BLaER1 (cell line): Measurements from ENCODE around the gene ABHD12.

Experiments
- H3K27ac ChIP-seq: shearing (Covaris generic); formaldehyde crosslinking; 2 replicates; pipeline ENCODE4 v1.8.1; 2022
- H3K27me3 ChIP-seq: shearing (Covaris generic); formaldehyde crosslinking; 2 replicates; pipeline ENCODE4 v1.8.1; 2022
- H3K36me3 ChIP-seq: shearing (Covaris generic); formaldehyde crosslinking; 2 replicates; pipeline ENCODE4 v1.8.1; 2022
- H3K4me1 ChIP-seq: shearing (Covaris generic); formaldehyde crosslinking; 2 replicates; pipeline ENCODE4 v1.8.1; 2022
- H3K4me2 ChIP-seq: shearing (Covaris generic); formaldehyde crosslinking; 2 replicates; pipeline ENCODE4 v1.8.1; 2022
- H3K4me3 ChIP-seq: shearing (Covaris generic); formaldehyde crosslinking; 2 replicates; pipeline ENCODE4 v1.8.1; 2022
- H3K9ac ChIP-seq: shearing (Covaris generic); formaldehyde crosslinking; 2 replicates; pipeline ENCODE4 v1.8.1; 2022
- H3K9me3 ChIP-seq: shearing (Covaris generic); formaldehyde crosslinking; 2 replicates; pipeline ENCODE4 v1.8.1; 2022
- H4K20me1 ChIP-seq: shearing (Covaris generic); formaldehyde crosslinking; 2 replicates; pipeline ENCODE4 v1.8.1; 2022
- Cebpa-rat ChIP-seq: shearing (Covaris generic); IDR thresholded peaks from 2 replicates; pipeline ENCODE4 v1.8.1; 2022

Gene ABHD12

GRCh38 chr20:25294459-25295385 lies 95.9 kb downstream of the ABHD12 start:
- Histone ChIP-seq H3K4me1 (peaks cover 13% of the 10 kb centered on the region; the same call in 1 of the 2 replicates), H3K4me2 (no peak overlapping the region), H3K9me3 (no peaks in the 10 kb centered on the region), H3K36me3 (peaks cover 88% of the 10 kb centered on the region), H3K27me3 (no peaks in the 10 kb centered on the region), H3K9ac (no peak overlapping the region), H3K27ac (no peak overlapping the region), H3K4me3 (no peak overlapping the region), H4K20me1 (peaks cover 18% of the 10 kb centered on the region; the same call in 1 of the 2 replicates)
- TF ChIP-seq Cebpa-rat: no peak

GRCh38 chr20:25293910-25294458 lies 96.7 kb downstream of the ABHD12 start:
- Histone ChIP-seq H3K27me3 (no peaks in the 10 kb centered on the region), H4K20me1 (peaks cover 19% of the 10 kb centered on the region; the same call in 1 of the 2 replicates), H3K9me3 (no peaks in the 10 kb centered on the region), H3K27ac (no peak overlapping the region), H3K4me1 (peaks cover 15% of the 10 kb centered on the region; the same call in 1 of the 2 replicates), H3K9ac (no peak overlapping the region), H3K4me2 (no peak overlapping the region), H3K4me3 (no peak overlapping the region), H3K36me3 (peaks cover 88% of the 10 kb centered on the region)
- no peak for TF ChIP-seq Cebpa-rat

GRCh38 chr20:25293507-25293906 lies 97.1 kb downstream of the ABHD12 start:
- TF ChIP-seq Cebpa-rat: no peak
- Histone ChIP-seq H3K9me3 (no peaks in the 10 kb centered on the region), H4K20me1 (peaks cover 22% of the 10 kb centered on the region; the same call in 1 of the 2 replicates), H3K4me1 (peaks cover 15% of the 10 kb centered on the region; the same call in 1 of the 2 replicates), H3K4me3 (no peak overlapping the region), H3K27me3 (no peaks in the 10 kb centered on the region), H3K4me2 (no peak overlapping the region), H3K27ac (no peak overlapping the region), H3K36me3 (peaks cover 88% of the 10 kb centered on the region), H3K9ac (no peak overlapping the region)

- H3K27me3 ChIP-seq: no peaks in the 10 kb centered on the region
- H3K9ac ChIP-seq: no peak overlapping the region
- no peaks in the 10 kb centered on the region for H3K9me3 ChIP-seq
- no peak for TF ChIP-seq Cebpa-rat
- no peak overlapping the region for H3K4me2 ChIP-seq
- H3K27ac ChIP-seq: no peak overlapping the region
- peaks cover 22% of the 10 kb centered on the region; the same call in 1 of the 2 replicates for H4K20me1 ChIP-seq
- H3K4me1 ChIP-seq: peaks cover 15% of the 10 kb centered on the region; the same call in 1 of the 2 replicates
- H3K4me3 ChIP-seq: no peak overlapping the region
- H3K36me3 ChIP-seq: peaks cover 88% of the 10 kb centered on the region
Observed at GRCh38 chr20:25292176-25292891, 98.3 kb downstream of the ABHD12 start.

- Histone ChIP-seq H3K27ac (no peak overlapping the region), H3K36me3 (peaks cover 88% of the 10 kb centered on the region), H3K4me1 (peaks cover 17% of the 10 kb centered on the region; the same call in 1 of the 2 replicates), H3K4me2 (no peak overlapping the region), H4K20me1 (peaks cover 23% of the 10 kb centered on the region; the same call in 1 of the 2 replicates), H3K9me3 (no peaks in the 10 kb centered on the region), H3K9ac (no peak overlapping the region), H3K4me3 (no peak overlapping the region), H3K27me3 (no peaks in the 10 kb centered on the region)
- TF ChIP-seq Cebpa-rat: no peak
Observed at GRCh38 chr20:25291432-25292133, 99.1 kb downstream of the ABHD12 start.

GRCh38 chr20:25290646-25291431 lies 99.8 kb downstream of the ABHD12 start:
- H3K4me3 ChIP-seq: no peak overlapping the region
- TF ChIP-seq Cebpa-rat: no peak
- H3K36me3 ChIP-seq: peaks cover 88% of the 10 kb centered on the region

GRCh38 chr20:25289886-25290597 lies 100.6 kb downstream of the ABHD12 start:
- Histone ChIP-seq H3K36me3 (peaks cover 88% of the 10 kb centered on the region), H3K4me1 (peaks cover 30% of the 10 kb centered on the region), H3K9ac (no peak overlapping the region), H3K27ac (no peak overlapping the region), H4K20me1 (peaks cover 29% of the 10 kb centered on the region; the same call in 1 of the 2 replicates), H3K27me3 (no peaks in the 10 kb centered on the region), H3K9me3 (no peaks in the 10 kb centered on the region), H3K4me2 (no peak overlapping the region), H3K4me3 (no peak overlapping the region)
- TF ChIP-seq Cebpa-rat: no peak

More at GRCh38 chr20:25290646-25291431, 99.8 kb downstream of the ABHD12 start:
- Histone ChIP-seq H3K4me1 (peaks cover 22% of the 10 kb centered on the region), H3K9me3 (no peaks in the 10 kb centered on the region), H3K27me3 (no peaks in the 10 kb centered on the region), H3K4me2 (no peak overlapping the region), H3K9ac (no peak overlapping the region), H4K20me1 (peaks cover 29% of the 10 kb centered on the region; the same call in 1 of the 2 replicates), H3K27ac (no peak overlapping the region)
